NCI-H2107 (cell line): Measurements from ENCODE around the gene KCNQ5.

Source experiments
- DNase-seq: peaks from one replicate; lab custom pipeline; 2025; lab: John Stamatoyannopoulos, UW

KCNQ5 gene

GRCh38 chr6:72742001-72742673 is 120.3 kb downstream of the KCNQ5 start:
- DNase-seq: no peak

GRCh38 chr6:72746276-72746675 is 124.4 kb downstream of the KCNQ5 start:
- no peak for DNase-seq

DNA sequence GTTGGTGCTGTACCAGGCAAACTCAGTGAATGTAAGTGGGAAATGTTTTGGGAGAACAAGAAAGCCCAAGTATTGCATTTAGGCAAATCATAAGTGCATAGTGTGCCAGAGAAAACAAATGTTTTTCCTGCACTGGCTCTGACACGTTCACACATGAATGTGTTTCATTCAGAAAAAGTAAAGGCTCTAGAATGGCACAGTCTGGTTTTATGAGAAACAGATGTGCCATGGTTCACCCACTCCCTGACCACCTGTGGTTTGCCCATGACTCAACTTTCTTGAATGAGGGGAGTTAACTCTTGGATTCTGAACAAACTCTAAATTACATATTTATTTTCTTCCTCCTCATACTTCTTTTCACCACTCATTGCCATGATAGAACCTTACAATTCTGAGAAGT is 126.9 kb downstream of the KCNQ5 start:
- DNase-seq: no peak

DNA sequence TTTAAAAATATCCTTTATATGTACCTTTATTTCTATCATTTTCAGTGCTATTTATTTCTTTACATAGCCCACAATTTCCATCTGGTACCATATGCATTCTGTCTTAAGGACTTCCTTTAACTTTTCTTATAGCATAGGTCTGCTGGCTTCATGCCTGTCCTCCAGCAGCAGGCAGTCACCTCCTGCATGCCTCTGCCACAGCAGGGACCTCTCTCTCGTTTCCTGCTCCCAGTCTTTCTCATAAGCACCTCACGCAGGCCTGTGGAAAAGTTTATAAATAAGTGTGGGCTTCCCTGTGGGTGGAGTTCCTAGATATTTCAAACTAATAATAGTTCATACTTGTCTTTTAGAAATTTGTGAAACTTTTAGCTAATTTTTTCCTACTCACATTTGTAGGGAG is 133.9 kb downstream of the KCNQ5 start:
- no peak for DNase-seq

GRCh38 chr6:72757048-72757447 is 135.2 kb downstream of the KCNQ5 start:
- DNase-seq: no peak

DNA sequence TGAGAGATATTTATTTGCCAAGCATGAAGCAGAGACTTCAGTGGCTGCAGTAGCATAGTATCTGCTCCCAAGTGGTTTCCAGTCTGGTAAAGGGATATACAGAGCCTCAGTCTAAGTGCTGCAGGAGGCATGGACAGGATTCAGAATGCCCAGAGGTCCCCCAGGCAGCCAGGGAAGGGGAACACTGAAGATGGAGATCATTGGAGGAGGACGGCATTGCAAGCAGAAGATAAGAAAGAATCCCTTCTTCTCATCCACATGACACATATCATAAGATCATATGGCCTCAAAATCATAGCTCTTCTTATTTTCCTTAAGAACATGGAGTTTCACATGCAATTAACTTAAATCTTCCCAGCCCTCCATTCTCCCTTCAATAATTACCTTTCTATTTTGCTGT is 136.1 kb downstream of the KCNQ5 start:
- no peak for DNase-seq

DNA sequence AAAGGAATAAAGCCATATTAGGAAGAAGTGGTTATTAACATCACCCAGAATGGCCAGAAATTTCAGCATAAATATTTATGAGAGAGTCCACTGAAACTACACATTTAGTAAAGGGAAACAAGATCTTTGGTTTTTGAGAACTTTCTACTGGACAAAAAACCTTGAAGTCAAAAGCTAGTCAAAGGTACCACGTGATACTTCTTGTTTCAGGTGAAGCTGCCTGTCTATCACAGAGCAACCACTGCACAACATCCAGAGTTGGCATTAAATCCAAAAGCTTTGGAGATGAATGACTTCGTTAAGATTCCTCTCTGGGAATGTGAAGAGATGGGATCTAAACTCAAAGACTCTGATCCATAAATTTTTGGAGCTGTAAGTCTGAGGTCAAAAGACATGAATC is 137.0 kb downstream of the KCNQ5 start:
- DNase-seq: no peak

- DNase-seq: no peak
Measured at GRCh38 chr6:72760114-72760793, 138.4 kb downstream of the KCNQ5 start.

- no peak for DNase-seq
Measured at GRCh38 chr6:72761761-72762160, 139.9 kb downstream of the KCNQ5 start.

DNA sequence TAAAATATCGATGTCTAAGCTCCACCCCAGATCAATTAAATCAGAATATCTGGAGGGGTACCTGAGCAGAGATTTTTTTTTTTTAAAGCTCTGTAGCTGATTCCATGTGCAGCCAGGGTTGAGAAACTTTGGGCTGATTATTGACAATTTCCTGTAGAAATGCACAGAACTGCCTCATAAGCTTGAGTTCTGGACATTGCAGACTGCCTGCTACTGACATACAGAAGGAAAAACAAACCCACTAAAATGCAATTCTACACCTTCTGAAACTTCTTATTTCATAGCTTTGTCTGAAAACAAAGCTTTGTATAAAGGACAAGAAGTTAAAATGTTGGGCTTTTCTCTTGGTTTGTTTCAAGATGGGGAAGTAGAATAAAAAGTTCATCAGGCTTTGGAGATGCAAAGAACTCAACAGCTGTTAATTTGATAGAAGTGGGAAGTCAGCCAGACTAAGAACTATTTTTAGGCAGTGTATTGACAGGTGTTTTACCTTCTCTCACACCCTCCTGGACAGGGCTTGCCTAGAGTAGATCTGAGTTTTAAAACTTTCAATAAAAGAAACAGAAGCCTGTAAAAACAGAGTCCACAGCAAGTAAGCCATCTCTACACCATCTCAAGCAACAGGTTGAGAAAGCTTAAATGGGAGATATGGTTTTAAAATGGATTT is 147.7 kb downstream of the KCNQ5 start:
- no peak for DNase-seq

GRCh38 chr6:72770959-72771358 is 149.1 kb downstream of the KCNQ5 start:
- DNase-seq: no peak

GRCh38 chr6:72776456-72776855 is 154.6 kb downstream of the KCNQ5 start:
- DNase-seq: no peak

- no peak for DNase-seq
Measured at GRCh38 chr6:72781624-72782023, 159.8 kb downstream of the KCNQ5 start.

- no peak for DNase-seq
Measured at GRCh38 chr6:72783035-72783434, 161.2 kb downstream of the KCNQ5 start.

GRCh38 chr6:72783666-72784065 is 161.8 kb downstream of the KCNQ5 start:
- DNase-seq: no peak

DNA sequence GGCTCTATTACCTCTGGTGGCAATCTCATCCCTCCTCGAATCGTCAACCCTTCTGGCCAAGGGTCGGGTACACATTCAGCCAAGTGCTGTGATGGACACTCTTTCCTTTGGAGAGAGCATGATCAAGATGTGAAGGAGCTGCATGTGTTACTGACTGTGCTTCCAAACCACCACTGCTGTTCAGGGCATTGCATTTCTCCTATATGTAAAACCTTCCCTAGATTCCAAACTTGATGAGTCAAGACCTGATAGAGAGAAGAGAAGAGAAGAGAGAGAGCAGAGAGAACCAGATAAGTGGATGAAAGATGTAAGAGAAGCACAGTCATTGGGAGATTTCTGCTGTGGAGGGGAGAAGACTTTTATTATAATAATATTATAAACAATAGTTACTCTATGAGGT is 162.2 kb downstream of the KCNQ5 start:
- DNase-seq: no peak

- no peak for DNase-seq
Measured at GRCh38 chr6:72784581-72784980, 162.7 kb downstream of the KCNQ5 start.

- no peak for DNase-seq
Measured at GRCh38 chr6:72787391-72788031, 165.6 kb downstream of the KCNQ5 start.

DNA sequence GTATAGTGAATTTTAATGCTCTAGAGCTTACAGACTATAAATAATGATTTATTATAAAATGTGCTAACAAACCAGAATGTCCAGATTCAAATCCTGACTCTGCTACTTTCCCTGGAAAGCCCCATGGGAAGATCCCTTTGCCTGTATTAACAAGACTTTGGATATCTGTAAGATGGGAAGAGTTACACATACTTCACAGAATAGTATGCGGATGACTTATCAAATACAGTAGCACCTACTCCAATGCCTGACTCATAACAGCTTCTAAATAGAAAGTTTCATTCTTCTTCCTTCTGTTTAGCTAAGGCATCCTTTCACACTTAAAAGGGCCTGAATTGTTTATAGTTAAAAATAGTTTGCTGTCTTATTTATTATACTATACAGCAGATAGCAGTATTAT is 166.3 kb downstream of the KCNQ5 start:
- DNase-seq: no peak

- no peak for DNase-seq
Measured at GRCh38 chr6:72789145-72789544, 167.3 kb downstream of the KCNQ5 start.

- DNase-seq: no peak
Measured at GRCh38 chr6:72792692-72793091, 170.8 kb downstream of the KCNQ5 start.

DNA sequence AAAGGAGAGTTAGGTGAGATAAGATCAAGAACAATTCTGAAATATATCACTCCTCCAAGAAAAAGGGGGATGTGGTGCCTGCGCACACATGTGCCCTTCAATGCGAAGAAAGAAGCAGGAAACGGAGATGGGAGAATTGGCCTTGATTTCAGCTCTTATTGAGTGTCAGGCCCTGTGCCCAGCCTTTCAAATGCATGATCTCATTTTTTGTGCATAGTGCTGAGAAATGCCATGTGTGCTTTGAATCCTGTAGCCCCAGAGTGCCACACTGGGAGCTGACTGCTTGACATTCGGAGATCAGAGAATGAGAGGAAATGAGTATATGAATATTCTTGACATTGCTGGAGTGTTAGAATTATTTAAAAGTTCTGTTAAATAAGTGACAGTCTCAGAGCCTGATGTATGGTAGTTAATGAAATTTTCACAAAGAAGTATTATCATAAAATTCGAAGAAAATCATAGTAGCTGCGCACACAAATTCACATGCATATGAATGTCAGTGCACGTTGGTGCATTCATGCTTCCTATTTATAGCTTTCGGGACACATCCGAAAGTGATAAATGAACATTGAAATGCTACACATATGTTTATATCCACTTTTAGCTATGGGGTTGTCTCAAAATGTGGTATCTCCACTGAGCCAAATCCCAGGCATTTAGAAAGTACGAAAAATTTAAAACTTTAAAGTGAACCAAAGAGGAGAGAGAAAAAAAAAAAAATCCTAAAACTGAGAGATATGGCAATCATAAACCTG is 172.0 kb downstream of the KCNQ5 start:
- DNase-seq: no peak
